ENCODE data around the gene UGT1A9.
"Not testable (repeated sequence)": the region's sequence is repeated elsewhere in the genome, so short reads cannot be mapped to it uniquely, and the experiment has no call there.

The UGT1A9 gene

DNA sequence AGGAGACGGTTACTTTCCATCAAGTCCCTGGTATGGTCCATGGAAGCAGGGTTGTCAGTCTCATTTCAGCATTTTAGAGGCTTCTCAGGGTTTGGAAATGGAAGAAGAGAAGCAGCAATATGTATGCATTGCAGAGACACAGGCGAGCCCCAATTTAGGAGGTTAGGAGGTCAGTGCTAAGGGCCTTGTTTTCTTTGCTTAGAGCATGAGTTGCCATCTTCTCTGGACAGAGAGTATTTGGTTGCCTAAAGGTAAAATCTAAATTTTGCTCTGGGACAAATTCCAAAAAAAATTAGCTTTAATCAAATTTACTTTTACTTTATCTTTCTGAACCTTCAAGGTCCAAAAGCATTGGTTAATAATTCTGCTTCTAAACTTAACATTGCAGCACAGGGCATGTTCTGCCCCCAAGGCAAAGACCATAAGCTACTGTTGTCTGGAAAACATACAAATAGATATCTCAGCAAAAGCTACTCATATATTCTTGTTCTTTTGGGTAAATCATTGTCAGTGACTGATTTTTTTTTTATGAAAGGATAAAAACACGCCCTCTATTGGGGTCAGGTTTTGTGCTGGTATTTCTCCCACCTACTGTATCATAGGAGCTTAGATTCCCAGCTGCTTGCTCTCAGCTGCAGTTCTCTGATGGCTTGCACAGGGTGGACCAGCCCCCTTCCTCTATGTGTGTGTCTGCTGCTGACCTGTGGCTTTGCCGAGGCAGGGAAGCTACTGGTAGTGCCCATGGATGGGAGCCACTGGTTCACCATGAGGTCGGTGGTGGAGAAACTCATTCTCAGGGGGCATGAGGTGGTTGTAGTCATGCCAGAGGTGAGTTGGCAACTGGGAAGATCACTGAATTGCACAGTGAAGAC is at the start of gene UGT1A9:
TSS of gene UGT1A9 (plus strand) at position 609 of the 872 bp plus-strand sequence. CDS start at position 646, 37 bp downstream.
- no peak for DNase-seq

DNA sequence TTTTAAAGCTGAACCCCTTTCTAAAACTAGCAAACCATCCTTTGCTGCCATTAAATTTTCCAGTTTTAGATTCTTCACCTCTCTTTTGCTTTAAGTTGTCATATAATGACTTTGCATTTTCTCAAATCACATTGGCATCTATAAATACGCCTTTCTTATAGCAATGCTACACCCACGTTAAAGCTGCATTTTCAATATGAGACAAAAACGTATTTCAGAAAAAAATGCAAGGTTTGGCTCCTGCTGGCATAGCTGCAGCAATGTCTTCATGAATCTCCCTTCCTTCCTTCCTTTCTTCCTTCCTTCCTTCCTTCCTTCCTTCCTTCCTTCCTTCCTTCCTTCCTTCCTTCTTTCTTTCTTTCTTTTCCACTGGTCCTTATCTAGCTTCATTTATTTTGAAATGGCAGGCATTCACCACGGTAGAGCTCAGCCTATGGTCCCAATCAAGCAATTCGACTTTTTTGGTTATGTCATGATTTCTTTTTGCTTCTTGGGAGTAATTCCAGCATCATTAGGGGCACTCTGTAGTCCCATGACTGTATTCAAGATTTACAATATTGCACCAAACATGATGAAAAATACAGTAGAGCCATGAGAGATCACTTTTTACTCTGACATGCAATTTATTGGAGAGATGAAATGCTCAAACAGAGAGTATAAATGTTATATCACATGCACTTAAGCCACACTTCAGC is 44.2 kb upstream of the UGT1A9 start:
- DNase-seq: no peak

DNA sequence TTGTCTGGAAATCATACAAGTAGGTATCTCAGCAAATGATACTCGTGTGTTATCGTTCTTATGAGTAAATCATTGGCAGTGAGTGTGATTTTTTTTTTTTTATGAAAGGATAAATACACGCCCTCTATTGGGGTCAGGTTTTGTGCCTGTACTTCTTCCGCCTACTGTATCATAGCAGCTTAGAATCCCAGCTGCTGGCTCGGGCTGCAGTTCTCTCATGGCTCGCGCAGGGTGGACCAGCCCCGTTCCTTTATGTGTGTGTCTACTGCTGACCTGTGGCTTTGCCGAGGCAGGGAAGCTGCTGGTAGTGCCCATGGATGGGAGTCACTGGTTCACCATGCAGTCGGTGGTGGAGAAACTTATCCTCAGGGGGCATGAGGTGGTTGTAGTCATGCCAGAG is 35.4 kb upstream of the UGT1A9 start, which contains the start of gene UGT1A10:
TSS of gene UGT1A10 (plus strand) at position 143 of the 400 bp plus-strand sequence. CDS start at position 218, 75 bp downstream.
- not testable (repeated sequence) for DNase-seq

DNA sequence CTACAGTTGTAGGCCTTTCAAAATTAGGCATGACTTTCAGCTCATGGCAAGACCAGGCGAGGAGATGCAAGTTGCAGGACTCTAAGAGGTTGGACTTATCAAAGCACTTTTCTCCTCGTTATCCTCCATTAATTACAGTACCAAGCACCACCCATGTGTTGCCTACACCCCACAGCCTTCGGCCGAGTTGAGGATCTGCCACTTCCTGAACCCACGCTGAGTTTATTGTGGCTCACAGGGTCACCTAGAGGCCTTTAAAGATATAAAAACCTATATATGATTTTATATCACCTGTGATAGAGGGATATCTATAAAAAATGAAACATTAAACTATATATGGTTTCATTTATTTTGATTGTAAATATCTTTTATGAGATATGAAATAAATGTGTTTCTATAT is 32.9 kb upstream of the UGT1A9 start:
- DNase-seq: no peak

DNA sequence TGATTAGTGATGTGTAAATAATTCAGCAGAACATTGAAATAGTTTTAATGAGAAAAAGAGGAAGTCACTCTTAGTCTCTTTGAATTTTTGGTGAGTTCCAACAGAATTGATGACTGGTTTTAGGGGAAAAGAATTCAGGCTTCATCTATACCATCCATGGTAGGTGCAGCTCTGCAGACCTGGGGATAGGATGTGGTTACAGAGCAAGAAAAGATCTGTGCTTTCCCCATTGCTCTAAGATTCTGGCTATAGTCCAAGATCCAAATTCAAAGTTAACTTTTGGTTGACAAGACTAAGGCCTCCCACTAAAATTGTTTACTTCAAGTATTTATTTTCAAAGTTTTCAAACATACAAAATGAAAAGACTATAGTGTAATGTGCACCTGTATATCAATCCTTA is 31.8 kb upstream of the UGT1A9 start:
- DNase-seq: peak; percentile 5

DNA sequence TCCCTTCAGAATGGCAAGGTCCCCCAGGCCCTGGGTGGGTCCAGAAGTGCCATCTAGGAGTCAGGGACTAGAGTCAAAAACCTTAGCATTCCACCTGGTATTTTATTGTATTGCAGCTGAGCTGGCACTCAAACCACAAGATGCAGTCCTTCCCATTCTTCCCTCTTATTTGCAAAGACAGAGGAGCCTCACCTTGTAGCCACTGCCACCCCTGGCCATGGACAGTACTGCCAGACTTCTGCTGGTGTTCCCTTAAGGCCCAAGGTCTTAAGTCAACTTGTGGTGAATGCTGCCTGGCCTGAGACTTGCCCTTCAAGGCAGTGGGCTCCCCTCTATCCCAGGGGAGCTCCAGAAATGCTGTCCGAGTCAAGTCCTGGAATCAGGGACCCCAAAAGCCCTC is 28.6 kb upstream of the UGT1A9 start:
- DNase-seq: no peak

DNA sequence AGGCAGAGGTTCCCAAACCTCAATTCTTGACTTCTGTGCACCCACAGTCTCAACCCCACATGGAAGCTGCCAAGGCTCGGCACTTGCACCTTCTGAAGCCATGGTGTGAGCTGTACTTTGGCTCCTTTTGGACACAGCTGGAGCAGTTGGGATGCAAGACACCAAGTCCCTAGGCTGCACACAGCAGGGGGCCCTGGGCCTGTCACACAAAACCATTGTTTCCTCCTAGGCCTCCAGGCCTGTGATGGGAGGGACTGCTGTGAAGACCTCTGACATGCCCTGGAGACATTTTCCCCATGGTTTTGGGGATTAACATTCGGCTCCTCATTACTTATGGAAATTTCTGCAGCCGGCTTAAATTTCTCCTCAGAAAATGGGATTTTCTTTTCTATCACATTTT is 25.7 kb upstream of the UGT1A9 start:
- not testable (repeated sequence) for DNase-seq

DNA sequence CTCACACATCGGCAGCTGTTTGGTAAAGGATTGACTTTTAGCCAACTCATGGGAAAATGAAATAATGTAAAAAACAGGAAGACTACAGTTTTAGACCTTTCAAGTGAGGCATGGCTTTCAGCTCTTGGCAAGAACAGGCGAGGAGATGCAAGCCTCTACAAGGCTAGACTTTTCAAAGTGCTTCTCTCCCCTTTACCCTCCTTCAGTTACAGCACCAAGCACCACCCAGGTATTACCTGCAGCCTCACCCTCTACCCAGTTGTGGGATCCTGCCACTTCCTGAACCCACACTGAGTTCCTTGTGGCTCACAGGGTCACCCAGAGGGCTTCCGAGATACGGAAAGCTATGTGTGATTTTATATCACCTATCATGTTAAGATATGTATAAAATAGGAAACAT is 20.7 kb upstream of the UGT1A9 start:
- DNase-seq: no peak

DNA sequence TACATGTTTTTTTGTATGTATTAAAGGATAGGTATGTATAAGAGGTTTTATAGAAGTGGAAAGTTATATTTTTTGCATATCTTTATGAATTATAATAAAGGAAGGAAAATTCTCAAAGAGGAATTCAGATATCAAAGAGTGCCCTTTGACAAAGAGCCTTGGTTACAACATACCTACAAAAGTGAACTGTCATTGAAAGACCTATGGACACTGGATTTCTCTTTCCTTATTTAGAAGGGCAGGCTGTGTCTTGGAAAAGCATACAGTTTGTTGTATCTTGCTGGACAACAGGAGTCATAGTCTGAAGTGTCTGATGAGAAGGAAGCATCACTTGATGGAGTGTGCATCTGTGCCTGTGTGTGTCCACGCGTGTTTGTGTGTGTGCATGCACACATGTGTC is 20.3 kb upstream of the UGT1A9 start:
- no peak for DNase-seq

DNA sequence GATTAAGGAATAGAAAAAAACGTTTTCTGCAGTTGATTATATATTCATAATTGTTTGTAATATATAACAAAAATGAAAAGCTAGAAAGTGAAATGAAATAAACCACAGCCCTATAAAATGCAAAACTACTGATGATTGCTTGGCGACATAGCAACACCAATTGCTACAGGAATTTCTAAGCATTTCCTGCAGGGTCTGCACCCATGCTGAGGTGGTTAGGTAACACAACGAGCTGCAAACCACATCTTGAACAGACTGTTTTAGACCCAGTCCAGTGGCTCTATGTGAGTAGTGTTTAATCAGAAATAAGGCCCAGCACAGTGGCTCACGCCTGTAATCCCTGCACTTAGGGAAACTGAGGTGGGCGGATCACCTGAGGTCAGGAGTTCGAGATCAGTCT is 17.2 kb upstream of the UGT1A9 start:
- no peak for DNase-seq

DNA sequence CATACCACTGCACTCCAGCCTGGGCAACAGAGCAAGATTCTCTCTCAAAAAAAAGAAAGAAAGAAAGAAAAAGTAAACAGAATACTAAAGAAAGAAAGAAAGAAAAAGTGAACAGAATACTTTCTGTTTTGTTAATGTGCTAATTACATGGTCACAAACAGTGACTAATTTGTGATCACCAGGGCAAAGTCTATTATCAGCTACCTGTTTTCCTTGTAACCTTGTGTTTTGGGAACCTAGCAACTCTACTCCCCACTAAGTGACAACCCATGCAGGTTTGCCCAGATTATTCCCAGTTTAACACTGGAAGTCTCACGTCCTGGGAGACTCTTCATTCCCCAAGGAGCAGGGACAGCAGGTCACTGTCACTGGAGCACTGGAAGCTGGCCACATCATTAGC is 16.7 kb upstream of the UGT1A9 start:
- DNase-seq: no peak

DNA sequence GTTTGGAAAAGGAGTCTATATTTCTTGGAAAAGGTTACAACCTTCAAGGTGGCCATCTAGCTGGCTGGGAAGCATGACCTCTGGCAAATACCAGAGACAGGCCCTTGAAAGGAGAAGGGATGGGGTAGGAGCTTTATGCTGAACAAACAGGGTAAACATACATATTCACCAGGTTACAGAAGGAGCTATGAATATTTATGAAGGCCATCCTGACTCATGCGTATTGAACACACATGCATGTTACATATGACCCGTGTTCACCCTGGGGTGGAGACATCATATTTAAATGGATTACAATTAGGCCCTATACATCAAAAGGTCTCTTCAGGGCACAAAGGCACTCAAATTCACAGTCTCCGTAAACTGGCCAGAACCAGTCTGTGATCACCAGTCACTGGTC is 15.8 kb upstream of the UGT1A9 start:
- DNase-seq: not testable (repeated sequence)

DNA sequence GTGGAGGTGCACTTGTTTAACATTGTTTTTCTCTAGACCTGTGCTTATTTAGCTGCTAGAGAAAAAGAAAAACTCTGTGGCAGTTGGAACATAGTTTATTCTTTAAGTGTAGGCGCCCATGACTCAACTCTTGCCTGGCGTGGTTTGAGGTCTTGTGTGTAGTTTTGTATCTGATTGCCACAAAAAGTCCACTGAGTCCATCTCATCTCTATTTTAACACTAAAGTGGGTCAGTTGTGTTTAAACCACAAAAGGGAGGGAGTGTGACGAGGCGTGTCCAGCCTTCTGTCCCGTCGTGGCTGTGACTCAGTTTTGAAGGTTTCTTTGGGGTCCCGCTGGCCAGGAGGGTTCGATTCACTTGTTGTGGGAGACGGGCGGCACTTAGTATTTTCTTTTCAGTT is 15.3 kb upstream of the UGT1A9 start:
- DNase-seq: no peak

DNA sequence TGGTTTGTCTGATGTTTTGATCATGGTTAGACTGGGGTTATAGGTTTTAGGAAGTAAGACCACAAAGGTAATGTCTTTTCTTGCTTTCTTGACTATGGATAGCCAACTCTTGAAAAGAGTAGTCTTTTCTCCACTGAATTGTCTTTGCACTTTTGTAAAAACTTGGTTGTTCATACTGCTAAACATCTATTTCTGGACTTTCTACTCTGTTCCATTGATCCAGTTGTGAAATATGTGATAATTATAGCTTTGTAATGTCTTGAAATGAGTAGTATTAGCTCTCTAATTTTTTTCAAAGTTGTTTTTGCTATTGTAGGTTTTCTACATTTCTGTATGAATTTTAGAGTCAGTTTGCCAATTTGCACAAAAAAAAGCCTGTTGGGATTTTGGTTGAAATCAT is 13.1 kb upstream of the UGT1A9 start:
- DNase-seq: no peak

DNA sequence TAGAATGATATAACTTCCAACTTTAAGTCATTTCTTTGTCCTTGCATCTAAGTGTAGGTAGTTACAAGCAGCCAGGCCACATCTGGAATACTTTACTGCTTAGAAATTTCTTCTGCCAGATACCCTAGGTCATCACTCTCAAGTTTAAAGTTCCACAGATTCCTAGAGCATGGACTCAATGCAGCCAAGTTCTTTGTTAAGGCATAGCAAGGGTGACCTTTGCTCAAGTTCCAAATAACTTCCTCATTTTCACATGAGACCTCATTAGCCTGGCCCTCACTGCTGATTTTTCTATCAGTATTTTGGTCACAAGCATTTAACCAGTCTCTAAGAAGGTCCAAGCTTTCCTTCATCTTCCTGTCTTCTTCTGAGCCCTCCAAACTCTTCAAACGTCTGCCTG is 7.8 kb upstream of the UGT1A9 start:
- DNase-seq: no peak

DNA sequence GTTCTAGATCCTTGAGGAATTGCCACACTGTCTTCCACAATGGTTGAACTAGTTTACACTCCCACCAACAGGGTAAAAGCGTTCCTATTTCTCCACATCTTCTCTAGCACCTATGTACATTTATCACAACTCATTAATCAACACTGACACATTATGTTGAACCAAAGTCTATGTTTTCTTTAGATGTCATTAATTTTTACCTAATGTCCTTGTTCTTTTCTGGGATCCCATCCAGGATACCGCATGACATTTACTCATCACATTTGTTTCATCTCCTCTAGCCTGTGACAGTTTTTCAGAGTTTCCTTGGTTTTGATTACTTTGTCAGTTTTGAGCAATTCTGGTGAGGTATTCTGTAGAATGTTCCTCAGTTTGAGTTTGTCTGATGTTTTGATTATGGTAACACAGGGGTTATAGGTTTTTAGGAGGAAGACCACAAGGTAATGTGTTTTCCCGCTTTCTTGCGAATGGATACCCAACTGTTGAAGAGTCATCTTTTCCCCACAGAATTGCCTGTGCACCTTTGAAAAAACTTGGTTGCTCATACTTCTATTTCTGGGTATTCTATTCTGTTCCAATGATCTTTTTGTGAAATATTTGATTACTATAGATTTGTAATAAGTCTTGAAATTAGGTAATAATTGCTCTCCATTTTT is 3.0 kb upstream of the UGT1A9 start:
- DNase-seq: no peak

DNA sequence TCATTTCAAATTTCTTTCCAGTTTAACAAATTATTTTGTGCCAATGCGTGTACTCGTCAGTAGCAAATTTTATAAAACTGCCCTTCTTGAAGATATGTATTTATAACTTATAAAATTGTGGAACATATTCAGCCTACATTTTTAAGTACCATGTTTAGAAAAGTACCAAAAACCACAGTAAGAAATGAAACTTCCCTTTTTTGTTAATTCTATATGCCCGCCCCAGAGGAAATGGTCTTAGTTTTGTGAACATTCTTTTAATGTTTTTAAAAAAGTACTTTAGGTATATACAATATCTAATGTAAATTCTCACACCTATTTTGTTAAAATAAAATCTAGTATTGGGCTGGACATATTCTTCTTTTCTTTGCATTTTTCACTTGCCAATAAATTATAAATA is 1.2 kb downstream of the UGT1A9 start:
- no peak for DNase-seq

DNA sequence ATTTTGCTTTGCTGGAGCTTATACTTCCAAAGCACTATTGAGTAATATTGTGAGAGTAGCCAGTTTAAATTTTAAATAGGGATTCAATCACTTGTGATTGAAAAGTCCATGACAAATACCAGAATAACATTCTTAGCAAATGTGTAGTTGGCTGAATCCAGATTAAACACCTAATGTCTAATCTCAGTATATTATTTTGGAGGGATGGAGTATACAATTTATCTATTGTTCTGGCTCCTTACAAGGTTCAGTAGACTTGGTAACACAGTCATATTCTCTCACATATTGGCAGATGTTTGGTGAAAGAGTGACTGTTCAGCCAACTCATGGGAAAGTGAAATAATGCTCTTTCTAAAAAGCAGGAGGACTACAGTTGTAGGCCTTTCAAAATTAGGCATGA is 2.2 kb downstream of the UGT1A9 start:
- DNase-seq: no peak

DNA sequence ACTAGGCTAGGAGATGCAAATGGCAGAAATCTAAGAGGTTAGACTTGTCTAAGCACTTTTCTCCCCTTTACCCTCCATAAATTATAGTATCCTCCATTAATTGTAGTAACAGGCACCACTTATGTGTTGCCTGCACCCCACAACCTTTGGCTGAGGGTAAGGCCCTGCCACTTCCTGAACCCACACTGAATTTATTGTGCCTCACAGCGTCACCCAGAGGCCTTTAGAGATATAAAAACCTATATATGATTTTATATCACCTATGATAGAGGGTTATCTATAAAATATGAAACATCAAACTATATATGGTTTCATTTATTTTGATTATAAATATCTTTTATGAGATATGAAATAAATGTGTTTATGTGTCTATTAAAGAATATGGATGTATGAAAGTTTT is 2.6 kb downstream of the UGT1A9 start:
- DNase-seq: no peak

DNA sequence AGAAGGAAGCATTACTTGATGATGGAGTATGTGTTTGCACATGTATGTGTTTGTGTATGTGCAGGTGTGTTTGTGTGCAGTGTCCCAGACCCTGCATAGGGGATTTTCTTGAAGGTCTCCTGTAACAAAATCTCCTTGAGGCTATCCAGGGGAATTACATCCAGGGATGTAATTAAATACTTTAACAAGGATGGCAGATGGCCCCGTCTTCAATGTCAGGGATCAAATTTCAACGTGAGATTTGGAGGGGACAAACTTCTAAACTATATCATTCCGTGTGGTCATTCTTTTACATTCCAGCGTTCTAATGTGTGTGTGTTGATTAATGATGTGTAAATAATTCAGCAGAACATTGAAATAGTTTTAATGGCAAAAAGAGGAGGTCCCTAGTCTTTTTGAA is 3.3 kb downstream of the UGT1A9 start:
- no peak for DNase-seq

DNA sequence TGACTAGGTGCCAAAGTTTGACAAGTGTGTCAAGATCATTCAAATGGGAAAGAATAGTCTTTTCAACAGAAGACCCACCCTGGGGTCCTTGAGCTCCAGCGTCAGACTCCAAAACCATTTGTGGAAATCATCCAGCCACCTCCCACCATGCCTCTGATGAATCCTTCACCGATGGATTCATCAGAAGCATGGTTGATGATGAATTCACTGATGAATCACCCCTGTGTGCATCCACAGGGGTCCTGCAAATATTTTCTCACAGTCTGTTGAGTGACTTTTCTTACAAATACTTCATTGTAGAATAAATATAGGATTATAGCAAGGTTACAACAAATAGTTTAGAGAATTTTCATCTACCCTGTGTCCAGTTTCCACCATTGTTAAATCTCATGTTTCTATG is 4.3 kb downstream of the UGT1A9 start:
- DNase-seq: no peak

DNA sequence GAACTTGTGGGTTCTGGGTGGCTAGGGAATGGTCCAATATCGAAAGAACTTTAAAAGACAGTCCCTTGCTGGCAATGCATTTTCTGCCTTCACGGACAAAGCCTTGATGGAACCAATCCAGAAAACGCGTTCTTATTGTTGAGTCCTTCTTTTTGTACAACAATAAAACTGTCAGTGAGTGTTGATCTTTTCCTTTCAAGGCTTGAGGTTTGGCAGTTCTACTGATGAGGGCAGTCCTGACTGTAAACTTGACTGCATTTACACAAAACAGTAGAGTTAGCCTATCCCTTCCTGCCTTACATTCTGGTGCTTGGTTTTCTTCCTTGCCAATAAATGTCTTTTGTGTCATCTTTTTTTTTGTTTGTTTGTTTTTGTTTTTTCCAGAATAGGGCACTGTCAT is 7.5 kb downstream of the UGT1A9 start:
- no peak for DNase-seq

DNA sequence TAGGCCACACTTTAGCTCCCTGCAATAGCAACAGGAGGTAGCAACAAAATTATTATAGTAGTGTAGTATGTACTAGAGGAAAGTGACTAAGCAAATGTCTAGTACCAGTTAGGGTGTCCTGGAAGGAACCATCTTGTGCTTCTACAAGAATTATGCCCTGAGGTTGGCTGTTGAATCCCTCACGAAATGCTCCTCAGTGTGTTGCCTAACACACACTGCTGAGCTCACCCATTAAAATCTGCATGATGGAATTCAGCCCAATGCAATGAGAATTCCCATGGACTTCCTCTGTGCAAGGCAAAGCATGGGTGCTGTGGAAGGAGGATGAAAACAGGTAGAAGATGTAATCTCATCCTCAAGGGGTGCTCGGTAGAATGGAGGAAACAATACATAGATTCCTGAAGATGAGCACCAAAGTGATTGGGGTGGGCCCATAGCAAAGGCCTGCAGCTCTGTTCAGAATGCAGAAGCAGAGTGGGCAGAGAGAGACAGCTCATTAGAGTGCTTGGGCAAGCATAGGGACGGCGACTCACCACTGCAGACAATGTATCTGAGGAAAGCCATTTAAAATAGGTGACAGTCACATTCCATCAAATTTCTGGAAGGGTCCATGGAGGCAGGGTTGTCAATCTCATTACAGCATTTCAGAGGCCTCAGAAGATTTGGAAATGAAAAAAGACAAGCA is 8.8 kb downstream of the UGT1A9 start:
- DNase-seq: no peak
